ENCODE results near the gene WFS1. TPM values are rescaled to one million over a fixed set of nuclear protein-coding genes. Genes with fewer than 3 reads are reported as not detected.

Gene WFS1
- polyA plus RNA-seq, 1 donor, result 24.7 TPM

DNA sequence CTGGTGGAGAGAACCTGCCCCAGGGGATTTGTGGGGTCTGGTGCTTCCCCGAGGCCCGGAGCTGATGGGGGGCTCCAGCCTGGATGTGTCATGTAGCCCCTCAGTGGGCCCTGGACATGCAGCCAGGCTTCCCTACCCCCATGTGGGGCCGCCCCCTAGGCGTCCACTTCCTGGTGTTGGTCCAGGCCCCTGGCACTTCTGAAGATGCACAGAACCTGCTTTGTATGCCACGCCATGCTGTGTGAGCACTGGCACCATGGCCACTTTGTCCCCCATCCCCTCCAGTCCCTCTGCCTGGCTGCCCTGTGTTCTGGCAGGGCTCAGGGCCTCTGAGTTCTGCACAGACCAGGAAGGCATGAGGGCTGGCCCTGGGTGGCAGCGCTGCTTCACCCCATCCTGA is 29.2 kb downstream of the WFS1 start:
- no peak for DNase-seq

DNA sequence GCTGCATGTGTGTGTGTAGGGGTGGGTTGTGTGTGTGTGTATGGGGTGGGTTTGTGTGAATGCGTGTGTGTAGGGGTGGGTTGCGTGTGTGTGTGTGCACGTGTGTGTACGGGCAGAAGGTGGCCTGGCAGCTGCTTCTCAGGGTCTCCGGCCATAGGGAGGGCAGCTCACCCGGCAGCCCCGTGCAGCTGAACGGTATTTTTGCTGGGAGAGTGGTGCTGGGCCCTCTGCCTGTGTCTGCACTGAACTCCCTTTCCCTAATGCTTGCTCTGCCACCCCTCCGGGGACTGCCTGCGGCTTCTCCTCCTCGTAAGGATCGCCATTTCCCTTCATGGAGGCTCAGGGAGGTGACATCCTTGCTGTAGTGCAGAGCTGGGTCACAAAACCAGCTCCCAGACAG is 30.2 kb downstream of the WFS1 start:
- DNase-seq, result no peak

DNA sequence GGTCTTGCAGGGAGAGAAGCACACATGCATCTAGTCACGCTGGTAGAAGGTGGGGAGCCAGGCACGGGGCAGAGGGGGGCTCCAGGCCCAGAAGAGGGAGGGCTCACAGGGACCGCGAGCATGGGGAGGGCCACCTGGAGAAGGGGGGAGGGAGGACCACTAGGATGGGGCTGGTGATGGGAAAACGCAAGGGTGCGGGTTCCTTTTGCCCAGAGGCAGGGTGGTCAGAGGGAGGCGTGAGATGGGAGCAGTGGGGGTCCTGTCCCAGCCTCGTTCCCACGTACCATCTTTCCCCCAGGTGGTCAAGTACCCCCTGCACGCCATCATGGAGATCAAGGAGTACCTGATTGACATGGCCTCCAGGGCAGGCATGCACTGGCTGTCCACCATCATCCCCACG is 30.7 kb downstream of the WFS1 start:
- DNase-seq, result no peak

DNA sequence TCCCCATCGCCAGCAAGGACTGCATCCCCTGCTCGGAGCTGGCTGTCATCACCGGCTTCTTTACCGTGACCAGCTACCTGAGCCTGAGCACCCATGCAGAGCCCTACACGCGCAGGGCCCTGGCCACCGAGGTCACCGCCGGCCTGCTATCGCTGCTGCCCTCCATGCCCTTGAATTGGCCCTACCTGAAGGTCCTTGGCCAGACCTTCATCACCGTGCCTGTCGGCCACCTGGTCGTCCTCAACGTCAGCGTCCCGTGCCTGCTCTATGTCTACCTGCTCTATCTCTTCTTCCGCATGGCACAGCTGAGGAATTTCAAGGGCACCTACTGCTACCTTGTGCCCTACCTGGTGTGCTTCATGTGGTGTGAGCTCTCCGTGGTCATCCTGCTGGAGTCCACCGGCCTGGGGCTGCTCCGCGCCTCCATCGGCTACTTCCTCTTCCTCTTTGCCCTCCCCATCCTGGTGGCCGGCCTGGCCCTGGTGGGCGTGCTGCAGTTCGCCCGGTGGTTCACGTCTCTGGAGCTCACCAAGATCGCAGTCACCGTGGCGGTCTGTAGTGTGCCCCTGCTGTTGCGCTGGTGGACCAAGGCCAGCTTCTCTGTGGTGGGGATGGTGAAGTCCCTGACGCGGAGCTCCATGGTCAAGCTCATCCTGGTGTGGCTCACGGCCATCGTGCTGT is 31.5 kb downstream of the WFS1 start:
- no peak for DNase-seq

DNA sequence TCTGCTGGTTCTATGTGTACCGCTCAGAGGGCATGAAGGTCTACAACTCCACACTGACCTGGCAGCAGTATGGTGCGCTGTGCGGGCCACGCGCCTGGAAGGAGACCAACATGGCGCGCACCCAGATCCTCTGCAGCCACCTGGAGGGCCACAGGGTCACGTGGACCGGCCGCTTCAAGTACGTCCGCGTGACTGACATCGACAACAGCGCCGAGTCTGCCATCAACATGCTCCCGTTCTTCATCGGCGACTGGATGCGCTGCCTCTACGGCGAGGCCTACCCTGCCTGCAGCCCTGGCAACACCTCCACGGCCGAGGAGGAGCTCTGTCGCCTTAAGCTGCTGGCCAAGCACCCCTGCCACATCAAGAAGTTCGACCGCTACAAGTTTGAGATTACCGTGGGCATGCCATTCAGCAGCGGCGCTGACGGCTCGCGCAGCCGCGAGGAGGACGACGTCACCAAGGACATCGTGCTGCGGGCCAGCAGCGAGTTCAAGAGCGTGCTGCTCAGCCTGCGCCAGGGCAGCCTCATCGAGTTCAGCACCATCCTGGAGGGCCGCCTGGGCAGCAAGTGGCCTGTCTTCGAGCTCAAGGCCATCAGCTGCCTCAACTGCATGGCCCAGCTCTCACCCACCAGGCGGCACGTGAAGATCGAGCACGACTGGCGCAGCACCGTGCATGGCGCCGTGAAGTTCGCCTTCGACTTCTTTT is 32.2 kb downstream of the WFS1 start:
- DNase-seq, result no peak

DNA sequence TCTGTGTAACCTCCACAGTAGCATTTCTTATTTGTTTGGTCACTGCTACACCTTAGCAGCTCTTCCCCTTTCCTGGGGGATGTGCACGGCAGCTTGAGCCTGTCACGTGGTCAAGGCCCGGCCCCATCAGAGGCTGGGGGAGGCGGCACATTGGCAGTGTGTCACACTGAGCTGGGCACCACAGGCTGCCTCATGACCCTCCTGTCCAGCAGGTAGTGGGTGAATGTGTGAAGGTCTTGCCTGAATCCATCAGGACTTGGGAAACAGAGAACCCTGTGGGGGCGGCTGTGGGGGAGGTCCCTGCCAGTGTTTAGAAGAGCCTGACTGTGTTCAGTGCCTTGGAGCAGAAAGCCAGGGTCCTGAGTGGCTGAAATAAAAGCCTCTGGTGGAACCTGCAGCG is 33.2 kb downstream of the WFS1 start:
- no peak for DNase-seq

DNA sequence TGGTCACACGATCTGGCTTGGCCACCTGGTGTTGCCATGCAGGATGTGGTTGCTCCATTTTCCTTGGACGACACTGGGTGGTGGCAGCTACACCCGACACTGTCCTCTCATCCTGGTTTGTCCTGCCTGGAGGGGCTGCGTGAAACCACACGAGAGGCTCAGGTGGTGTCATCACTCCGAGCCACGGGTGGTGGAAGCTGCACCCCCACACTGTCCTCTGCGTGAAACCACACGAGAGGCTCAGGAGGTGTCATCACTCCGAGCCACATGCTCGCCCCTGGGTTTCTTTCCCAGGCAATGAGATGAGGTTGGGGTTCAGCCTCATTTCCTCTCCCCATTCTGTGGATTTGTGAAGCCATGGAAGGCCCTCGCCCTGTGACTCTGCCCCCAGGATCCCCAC is 34.3 kb downstream of the WFS1 start:
- DNase-seq, result no peak

DNA sequence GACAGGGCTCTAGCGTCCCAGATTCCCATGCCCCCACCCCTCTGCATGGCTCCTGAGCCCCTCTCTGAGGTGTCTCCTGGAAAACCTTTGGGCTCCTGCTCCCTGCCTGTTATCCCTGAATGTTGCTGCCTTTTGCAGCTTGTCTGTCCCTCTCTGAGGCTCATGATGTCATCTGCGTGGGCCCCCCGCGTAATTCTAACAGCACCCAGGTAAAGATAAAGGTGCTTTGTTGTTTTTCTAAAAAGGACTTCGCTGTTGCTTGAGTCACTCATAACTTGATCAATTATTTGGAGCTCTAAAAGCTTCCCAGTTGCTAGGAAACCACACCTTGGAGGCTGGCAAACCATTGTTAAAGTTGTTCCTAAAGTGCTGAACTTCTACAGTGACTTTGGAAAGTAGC is 36.6 kb downstream of the WFS1 start:
- DNase-seq, result no peak

DNA sequence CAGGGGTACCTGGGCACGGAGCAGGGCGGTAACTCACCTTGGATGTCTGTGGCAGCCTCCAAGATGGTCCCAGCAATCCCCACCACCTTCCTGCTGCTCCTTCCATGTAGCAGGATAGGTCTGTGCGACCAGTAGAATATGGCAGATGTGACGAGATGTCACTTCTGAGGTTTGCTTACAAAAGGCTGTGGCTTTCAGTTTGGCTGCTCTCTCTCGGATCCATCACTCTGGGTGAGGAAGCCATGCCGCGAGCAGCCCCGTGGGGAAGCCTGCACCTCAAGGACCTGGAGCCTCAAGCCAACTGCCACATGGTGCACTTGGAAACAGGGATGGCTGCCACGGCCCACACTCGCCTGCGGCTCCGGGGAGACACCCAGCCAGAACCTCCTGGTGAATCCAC is 37.6 kb downstream of the WFS1 start:
- DNase-seq, result no peak

DNA sequence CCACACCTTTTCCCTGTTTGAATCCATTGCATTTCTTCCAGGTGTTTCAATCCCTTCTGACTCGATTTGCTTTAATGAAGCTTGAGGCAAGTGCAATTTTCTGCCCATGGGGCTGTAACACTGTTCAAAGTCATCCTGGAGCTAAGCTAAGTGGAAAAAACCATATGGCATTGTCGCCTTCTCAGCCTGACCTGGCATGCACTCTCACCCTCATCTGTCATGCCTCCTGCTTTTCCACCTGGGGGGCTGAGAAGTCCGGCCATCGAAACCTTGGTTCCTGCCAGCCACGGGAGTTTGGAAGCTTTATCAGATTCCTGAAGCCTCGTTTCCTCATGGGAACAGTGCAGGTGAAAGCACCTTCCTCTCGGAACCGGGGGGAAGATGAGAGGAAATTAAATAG is 38.2 kb downstream of the WFS1 start:
- no peak for DNase-seq

DNA sequence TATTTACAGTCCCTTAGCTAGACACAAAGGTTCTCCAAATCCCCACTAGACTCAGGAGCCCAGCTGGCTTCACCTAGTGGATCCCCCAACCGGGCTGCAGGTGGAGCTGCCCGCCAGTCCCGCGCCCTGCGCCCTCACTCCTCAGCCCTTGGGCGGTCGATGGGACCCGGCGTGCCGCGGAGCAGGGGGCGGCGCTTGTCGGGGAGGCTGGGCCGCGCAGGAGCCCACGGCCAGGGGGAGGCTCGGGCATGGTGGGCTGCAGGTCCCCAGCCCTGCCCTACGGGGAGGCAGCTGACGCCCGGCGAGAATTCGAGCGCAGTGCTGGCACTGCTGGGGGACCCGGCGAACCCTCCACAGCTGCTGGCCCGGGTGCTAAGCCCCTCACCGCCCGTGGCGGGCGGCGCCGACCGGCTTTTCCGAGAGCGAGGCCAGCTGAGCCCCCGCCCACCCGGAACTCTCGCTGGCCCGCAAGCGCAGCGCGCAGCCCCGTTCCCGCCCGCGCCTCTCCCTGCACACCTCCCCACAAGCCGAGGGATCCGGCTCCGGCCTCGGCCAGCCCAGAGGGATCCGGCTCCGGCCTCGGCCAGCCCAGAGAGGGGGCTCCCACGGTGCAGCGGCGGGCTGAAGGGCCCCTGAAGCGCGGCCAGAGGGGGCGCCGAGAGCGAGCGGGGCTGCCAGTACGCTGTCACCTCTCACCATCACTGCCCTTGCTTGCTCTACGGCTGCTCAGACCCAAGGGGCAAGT is 39.4 kb downstream of the WFS1 start:
- no peak for DNase-seq

DNA sequence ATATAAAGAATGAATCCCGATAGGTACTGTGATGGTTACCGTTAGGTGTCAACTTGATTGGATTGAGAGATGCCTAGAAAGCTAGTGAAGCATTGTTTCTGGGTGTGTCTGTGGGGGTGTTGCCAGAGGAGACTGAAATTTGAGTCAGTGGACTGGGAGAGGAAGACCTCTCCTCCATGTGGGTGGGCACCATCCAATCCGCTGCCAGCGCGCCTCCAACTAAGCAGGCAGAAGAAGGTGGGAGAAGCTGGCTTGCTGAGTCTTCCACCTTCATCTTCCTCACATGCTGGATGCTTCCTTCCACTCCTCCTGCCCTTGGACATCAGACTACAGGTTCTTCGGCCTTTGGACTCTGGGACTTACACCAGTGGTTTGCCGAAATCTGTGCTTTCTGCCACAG is 40.1 kb downstream of the WFS1 start:
- no peak for DNase-seq

DNA sequence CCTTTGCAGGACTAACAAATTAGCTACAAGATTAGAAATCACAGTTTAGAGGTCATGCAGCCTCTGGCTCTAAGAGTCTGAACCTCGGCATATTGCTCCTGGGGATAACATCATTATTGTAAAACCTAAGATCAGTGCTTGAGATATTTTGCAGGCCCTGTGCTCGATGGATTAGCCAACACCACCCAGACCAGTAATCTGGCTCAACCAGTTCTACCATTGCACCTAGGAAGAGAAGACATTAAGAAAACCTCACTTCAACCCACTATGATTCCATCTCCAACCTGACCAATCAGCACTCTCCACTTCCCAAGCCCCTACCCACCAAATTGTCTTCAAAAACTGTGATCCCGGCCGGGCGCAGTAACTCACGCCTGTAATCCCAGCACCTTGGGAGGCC is 43.6 kb downstream of the WFS1 start:
- DNase-seq, result no peak

DNA sequence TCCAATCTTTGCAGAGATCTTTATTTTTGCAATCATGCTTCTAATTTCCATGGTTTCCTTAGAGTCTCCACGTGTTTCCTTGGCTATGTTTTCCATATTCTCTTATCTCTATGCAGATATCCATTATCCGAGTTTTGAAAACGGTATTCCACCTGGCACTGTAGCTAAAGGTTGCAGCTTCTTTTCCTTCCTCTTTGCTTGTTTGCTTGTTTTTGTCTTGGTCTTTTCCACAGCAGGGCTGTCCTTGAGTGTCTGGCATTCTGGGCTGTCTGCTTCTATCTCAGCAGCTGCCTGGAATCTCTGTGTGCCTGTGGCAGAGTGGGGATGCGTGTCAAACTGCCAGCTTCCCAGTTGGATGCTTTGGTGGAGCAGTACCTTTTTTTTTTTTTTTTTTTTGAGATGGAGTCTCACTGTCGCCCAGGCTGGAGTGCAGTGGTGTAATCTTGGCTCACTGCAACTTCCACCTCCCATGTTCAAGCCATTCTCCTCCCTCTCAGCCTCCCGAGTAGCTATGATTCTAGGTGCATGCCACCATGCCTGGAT is 46.9 kb downstream of the WFS1 start:
- no peak for DNase-seq

DNA sequence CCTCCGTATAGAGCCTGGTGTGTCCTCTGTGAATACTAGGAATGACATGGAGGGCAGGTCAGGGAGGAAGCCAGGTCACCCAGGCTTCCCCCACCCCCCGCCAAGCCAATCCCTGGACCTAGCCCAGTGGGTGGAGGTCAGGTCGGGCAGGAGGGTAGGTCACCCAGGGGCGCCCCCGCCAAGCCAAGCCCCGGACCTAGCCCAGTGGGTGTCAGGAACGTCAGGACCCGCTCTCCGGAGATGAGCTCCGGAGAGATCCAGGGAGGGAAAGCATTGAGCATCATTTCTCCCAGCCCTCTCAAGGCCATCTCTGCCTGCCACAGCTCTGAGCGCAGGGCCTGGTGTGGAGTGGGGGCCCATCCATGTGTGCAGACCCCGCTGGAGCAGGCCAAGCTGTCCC is 48.6 kb downstream of the WFS1 start:
- DNase-seq, result no peak

DNA sequence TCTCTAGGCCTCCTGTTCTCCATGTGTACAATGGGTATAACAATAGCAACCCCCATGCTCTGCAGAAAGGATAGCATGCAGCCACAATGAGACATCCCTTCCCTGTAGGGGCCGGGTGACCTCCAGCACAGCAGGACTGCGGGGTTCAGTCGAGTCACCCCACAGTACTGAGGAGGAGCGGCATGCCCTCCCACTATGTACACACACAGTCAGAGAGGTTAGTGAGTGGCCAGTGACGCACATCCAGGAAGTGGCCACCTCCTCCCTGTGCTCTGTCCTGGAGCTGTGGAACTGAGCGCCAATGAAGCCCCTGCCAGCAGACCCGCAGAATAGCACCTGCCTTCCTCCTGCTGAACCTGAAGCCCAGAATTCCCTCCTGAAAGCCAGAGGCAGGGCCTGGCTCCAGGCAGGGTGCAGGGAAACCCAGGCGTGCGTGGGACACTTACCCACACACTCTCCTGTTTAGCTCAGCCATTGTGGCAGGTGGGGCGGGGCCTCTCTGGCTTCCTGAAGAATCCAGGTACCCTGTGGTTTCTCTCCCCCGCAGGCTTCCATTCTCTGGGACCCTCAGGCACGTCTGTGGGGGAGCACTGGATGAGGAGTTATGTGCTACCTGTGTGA is 50.0 kb downstream of the WFS1 start:
- DNase-seq, result no peak

DNA sequence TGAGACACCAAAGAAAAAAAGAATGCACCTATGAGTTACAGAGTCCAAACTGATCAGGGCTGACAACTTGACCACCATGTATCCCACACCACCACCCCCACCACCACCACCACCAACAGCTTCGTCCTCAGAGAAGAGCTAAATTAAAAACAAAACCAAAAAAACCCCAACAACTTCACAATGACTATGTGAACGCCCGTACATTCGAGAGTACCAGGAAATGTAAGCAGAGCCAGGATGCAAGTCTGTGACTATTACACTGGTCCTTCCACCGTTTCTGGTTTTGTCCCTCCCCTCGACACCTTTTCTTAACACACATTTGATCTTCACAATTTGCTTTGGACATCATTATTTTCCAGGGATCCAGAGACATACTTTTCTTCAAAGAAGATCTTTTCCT is 51.0 kb downstream of the WFS1 start:
- DNase-seq, result no peak

DNA sequence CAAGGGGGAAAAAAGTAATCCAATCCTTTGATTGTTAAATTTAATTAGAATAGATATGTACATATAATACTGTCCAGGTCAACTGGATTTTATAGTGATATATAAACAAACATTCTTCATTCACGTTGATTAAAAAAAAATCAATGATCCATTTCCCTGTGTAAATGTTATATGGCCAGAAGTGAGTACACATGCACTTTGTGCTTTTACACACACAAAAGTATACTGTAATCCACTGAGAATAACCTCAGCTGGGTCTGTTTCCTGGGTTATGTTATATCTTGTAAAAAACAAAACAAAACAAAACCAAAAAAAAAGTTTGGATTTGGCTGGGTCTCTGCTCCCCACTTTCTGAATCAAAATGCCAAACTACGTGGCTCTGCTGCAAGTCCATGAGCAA is 51.7 kb downstream of the WFS1 start:
- DNase-seq, result no peak

DNA sequence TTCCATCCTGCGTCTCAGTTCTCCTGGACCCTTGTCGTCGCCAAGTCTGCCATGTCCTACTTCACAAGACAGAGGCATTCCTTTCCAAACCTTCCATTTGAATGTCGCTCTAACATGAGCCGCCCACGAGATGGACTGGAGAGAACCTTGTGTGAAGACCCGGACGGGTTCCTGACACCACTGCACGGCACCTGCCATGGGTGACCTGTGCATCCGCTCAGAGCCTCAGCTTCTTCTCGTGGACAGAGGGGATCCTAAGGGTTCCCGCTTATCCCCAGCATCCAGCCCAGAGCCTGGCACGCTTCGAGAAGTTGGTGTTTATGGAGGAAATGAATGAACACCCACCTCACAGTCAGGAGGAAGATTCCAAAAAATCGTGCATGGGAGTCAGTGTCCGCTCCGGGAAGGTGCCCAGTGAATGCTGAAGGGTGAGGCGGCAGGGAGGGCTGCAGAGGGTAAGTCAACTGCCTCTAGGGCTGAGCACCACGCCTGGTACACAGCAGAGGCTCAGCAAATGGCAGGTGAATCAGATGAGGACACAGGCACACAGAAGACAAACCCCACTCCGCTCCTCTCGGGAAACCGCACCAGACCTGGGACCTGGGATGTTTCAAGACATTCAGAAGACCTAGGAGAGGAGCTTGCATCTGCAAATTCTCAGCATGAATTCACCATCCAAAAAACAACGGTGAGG is 52.6 kb downstream of the WFS1 start:
- DNase-seq, result no peak

DNA sequence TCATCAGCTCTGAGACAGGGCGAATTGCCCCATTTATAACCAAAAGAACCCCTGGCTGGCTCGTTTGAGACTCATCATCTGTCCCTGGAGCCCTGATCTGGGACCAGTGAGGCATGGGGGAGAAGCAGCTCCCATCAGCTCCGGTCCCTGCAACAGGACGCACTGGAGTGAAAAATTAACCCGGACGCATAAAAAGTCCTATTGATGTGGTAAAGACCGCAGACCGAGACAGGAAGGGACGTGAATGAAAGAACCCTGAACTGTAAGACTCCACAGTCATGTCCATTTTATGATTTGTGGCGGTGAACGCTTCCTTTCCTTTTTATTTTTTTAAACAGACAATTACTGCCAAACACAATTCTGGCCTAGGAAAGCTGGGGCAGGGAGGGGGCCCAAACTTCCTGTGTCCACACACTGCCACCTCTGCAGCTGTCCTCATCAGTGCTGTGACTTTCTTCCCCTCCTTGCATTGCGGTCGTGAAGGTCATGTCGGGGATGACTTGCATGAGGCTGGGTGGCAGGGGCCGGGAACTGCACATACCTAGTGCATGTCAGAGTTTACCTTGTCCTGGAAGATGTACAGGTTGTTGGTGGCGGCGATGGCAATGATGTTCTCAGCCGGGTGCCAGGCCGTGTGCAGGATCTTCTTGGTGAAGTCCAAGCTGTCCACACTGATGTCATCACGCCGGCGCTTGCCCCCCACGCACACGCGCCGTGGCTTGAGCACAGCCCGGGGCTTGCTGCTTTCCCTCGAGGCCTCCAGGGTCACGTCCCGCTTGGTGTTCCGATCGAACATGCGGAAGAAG is 53.3 kb downstream of the WFS1 start:
- no peak for DNase-seq

DNA sequence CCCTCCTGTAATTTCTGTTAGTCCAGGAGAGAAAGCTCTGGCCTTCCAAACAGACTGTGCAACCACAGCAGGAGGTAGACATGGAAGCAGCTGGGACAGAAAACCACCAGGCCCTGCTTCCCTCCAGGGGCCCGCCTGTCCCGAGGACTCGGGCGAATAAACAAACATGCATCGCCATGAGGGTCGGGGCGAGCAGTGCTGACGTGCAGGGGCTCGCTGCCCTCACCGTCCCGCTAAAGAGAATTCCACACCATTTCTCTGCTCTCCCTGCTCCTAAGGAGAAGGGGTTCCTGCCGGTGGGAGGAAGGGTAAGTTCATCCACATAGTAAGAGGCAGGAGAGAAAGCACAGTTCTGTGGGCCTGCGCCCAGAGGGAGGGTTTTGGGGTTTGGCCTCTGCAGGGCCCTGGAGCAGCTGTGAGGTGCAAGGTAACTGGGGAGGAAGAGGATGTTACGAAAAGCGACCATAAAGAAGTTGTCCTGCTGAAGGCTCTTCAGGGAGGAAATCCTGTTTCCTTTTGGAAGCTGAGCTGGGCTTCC is 54.9 kb downstream of the WFS1 start:
- DNase-seq, result no peak

Data from left kidney (tissue), 2 donors.